Endothelial cell of umbilical vein (primary cell): ENCODE measurements around the gene CAV2.

ENCODE experiments used
- EZH2 ChIP-seq: IDR thresholded peaks from 2 replicates; pipeline ENCODE4 v1.6.1; 2012; ENCODE audit warnings: borderline replicate concordance, low read depth, mild to moderate bottlenecking, moderate library complexity, low read length, inconsistent platforms; ENCODE audit not compliant: severe bottlenecking
- TF ChIP-seq, protein P1 (sequence below), 2 donors: IDR thresholded peaks; 1 replicate in 1 of 2; 2 replicates in 1 of 2; pipeline ENCODE4 v1.5.1; 2011; ENCODE audit warnings: low read length in 2 of 2, mild to moderate bottlenecking in 2 of 2, moderate library complexity in 2 of 2, control low read depth in 1 of 2, inconsistent platforms in 1 of 2, low read depth in 1 of 2; ENCODE audit not compliant: insufficient read depth in 1 of 2; ENCODE audit errors: extremely low read depth in 1 of 2

DNA sequence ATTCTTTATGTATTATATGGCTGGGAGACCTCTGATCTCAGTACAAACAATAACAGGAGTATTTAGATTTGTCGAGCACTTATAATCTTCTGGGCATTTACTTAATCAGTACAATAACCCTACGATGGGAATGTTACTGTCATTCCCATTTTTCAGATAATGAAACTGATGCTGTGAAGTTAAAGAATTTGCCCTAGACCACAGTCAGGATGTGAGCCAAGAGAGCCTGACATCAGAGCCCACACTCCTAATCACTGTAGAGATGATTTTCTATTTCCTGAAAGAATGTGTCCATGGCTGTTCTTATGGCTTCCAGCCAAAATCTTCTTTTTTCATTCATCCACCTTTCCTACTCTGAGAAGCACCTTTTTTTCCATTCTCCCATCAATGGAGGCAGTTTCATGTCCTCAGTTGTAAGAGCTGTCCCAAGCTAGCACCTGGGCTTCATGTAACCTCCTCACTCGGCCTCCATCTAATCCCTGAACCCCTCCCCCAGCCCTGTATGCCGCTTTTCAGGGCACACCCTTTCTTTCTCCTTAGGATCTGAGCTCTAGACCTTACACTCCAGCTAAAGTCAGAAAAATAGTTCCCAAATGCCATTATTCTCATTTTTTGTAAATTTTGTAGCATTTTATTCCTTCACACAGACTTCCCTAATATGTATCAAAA is 13.1 kb downstream of the CAV2 start:
- TF ChIP-seq, protein P1, sequence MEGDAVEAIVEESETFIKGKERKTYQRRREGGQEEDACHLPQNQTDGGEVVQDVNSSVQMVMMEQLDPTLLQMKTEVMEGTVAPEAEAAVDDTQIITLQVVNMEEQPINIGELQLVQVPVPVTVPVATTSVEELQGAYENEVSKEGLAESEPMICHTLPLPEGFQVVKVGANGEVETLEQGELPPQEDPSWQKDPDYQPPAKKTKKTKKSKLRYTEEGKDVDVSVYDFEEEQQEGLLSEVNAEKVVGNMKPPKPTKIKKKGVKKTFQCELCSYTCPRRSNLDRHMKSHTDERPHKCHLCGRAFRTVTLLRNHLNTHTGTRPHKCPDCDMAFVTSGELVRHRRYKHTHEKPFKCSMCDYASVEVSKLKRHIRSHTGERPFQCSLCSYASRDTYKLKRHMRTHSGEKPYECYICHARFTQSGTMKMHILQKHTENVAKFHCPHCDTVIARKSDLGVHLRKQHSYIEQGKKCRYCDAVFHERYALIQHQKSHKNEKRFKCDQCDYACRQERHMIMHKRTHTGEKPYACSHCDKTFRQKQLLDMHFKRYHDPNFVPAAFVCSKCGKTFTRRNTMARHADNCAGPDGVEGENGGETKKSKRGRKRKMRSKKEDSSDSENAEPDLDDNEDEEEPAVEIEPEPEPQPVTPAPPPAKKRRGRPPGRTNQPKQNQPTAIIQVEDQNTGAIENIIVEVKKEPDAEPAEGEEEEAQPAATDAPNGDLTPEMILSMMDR (IDR thresholded peaks at IDR 0.05; ENCODE audit: extremely low read depth in 1 of 2, insufficient read depth in 1 of 2, low read depth in 1 of 2, low read length in 2 of 2): no peak
- no peak for TF ChIP-seq EZH2
